Measurements from ENCODE around the gene NAPSA. TPM values are rescaled to one million over a fixed set of nuclear protein-coding genes. Genes with fewer than 3 reads are reported as not detected.

The NAPSA gene
- total RNA-seq, 1 donor from 2014 or later, result 0.40 TPM

DNA sequence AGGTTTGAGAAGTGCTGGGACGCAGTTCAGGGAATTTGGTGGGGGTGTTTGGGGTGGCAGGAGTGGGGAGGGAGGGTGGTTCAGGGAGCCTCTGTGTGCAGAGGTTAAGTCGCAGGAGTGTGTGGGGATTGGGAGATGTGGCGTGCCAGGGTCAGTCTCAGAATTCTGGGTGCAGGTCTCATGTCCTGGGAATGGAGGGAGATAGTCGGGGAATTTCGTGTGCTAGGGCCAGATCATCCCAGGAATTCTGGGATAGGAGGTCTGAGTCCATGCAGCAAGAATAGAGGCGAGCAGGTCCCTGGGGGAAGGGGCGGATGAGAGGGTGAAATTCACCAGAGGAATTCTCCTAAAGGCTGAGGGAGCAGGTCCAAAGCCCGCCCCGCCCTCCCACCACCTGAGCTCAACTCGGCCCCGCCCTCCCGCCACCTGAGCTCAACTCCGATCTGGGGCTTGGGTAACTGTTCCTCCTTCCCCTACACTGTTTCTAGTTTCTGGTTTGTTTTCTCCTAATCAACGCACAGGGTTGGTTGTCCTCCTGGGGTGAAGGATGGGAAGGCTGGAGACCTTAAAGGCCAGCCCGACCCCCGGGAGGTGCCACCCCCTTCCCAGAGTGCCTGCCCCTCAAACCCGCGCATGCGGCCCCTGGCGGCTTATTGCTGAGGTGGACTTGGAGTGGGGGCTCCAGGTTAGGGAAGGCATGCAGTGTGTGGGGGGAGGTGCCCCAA is 51.5 kb downstream of the NAPSA start:
- ATAC-seq, result no peak

DNA sequence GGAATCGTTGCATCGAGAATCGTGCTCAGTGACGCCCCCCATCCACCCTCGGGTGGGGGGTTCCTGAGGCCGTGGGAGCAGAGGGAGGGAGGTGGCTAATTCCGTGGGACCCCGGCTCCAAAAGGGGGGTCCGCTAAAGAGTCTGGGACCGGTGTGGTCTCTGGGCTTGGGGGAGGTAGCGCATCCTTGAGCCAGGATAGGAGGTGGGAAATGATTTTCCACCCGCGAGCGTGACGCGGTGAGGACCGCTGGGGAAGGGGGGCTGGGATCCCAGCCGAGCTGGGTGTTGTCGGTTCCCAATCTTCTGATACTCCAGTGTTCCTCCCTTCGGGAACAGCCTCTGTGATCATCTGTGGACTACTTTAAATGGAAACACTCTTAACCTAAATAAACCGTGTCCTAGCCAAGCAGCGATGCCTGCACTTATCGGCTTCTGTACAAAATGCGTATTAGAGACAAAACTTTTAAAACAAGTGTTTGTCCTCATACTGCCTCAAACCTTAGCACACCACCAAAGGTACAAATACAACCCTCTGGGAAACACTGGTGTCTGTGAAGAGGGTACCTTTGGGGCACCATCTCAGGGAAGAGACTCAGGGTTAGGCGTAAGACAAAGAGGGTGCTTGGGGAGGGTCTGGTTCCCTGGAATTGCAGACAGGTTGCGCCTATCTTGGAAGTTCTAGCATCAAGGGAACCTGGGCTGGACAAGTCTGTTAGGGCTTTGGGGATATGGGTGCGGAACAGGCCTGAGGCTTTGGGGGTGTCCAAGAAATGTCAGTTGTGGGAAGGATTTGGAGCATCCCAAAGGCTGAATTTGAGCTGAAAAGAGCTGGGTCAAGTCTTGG is 52.2 kb downstream of the NAPSA start:
- ATAC-seq, result no peak

GRCh38 chr19:50311723-50312635 is 53.5 kb downstream of the NAPSA start:
- no peak for ATAC-seq

DNA sequence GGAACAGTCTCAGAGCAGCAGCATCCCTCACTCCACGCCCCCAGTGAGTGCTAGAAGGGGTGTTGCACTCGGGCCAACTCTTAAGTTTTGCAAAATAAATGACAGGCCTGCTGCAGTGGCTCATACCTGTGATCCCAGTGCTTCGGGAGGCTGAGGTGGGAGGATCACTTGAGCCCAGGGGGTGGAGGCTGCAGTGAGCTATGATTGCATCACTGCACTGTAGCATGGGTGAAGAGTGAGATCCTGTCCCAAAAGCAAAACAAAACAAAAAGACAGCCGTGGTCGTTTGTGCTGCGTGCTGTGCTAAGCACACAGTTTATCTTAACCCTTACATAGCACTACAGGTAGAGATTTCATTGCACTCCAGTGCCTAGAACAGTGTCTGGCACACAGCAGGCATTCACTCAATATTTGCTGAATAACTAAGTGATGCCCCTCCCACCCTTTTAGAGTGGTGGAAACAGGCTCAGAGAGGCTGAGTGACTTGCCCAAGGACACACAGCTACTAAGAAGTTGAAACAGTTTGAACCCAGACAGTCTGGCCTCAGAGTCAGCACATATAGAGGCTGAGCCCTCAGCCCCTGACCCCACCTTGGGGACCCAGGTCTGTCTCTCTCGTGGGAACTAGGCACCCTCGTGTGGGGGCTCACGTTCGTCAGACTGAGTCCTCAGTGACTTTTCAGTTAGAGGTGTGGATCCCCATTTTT is 54.5 kb downstream of the NAPSA start:
- no peak for ATAC-seq

DNA sequence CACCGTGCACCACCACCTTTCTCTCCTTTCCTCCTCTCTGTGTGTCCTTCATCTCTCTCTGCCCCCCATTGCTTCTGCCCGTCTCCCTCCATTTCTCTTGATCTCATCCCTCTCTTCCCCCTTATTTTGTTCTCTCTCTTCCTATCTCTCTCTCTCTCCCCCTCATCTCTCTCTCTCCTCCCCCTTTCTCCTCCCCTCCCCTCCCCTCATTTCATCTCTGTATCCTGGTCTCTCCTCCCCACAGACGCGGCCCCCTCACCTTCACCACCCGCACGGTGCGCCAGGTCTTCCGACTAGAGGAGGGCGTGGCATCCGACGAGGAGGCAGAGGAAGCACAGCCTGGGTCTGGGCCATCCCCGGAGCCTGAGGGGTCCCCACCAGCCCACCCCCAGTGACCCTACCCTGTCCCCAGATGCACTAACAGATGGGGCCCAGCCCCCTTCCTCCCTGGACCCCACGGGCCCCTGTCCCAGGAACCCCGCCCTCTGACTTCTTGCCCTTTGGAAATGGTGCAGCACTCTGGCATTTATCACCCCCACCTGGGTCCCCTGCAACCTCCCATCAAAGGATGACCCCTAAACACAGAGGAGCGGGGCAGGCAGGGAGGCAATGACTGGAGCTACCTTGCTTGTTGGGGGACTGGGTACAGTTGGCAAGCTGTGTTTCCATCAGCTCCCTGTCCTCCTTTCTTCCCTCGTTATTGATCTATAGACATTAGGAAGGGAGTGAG is 55.9 kb downstream of the NAPSA start:
- no peak for ATAC-seq

DNA sequence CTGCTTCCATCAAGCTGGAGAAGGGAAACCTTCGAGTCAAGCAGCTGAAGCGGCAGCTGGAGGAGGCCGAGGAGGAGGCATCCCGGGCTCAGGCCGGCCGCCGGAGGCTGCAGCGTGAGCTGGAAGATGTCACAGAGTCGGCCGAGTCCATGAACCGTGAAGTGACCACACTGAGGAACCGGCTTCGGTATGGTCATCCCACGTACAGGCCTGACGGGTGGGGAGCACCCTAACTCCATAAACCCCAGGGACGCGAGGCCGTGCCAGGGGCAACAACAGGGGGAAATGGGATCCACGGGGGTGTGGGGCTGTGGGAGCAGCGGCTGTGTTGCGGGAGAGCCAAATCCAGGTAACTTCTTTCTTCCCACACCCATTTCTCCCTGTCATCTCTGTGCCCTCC is 56.4 kb downstream of the NAPSA start:
- no peak for ATAC-seq

Other genes with a start within 250 kb of the NAPSA start
- not detected for gene IZUMO2, start 202.4 kb downstream of the NAPSA start, total RNA-seq
- 66.0 TPM for gene MYH14, start 162.0 kb downstream of the NAPSA start, total RNA-seq
- gene KCNC3, start 36.3 kb downstream of the NAPSA start, total RNA-seq, result 0.48 TPM
- gene NR1H2, start 10.8 kb upstream of the NAPSA start, total RNA-seq, result 33.4 TPM
- 24.3 TPM for gene POLD1, start 18.7 kb upstream of the NAPSA start, total RNA-seq
- 0.44 TPM for gene SPIB, start 53.3 kb upstream of the NAPSA start, total RNA-seq
- gene MYBPC2, start 67.3 kb upstream of the NAPSA start, total RNA-seq, result 0.08 TPM
- gene EMC10, start 110.9 kb upstream of the NAPSA start, total RNA-seq, result 53.8 TPM
- 1.1 TPM for gene GARIN5A, start 111.2 kb upstream of the NAPSA start, total RNA-seq
- gene JOSD2, start 145.6 kb upstream of the NAPSA start, total RNA-seq, result 38.4 TPM
- gene ASPDH, start 148.3 kb upstream of the NAPSA start, total RNA-seq, result not detected
- gene LRRC4B, start 202.8 kb upstream of the NAPSA start, total RNA-seq, result 0.24 TPM

Data from esophagus mucosa (tissue), 1 donor.